Glutamatergic neuron (in vitro differentiated cells): ENCODE results near the gene FSTL1. TPM values are rescaled to one million over a fixed set of nuclear protein-coding genes. Genes with fewer than 3 reads are reported as not detected.

Source experiments
- DNase-seq: peaks from one replicate; pipeline ENCODE4 v3.0.0; 2022
- H3K27ac Mint-ChIP-seq: one replicate; pipeline ENCODE4 v1.8.0; 2020; ENCODE audit warnings: mild to moderate bottlenecking, mixed read lengths, inconsistent platforms; ENCODE audit not compliant: unreplicated experiment
- H3K27me3 Mint-ChIP-seq: one replicate; pipeline ENCODE4 v1.8.0; 2020; ENCODE audit warnings: mild to moderate bottlenecking, moderate library complexity, mixed read lengths, inconsistent platforms; ENCODE audit not compliant: unreplicated experiment
- H3K36me3 Mint-ChIP-seq: one replicate; pipeline ENCODE4 v1.8.0; 2020; ENCODE audit warnings: mild to moderate bottlenecking, mixed read lengths, inconsistent platforms; ENCODE audit not compliant: unreplicated experiment
- H3K4me1 Mint-ChIP-seq: one replicate; pipeline ENCODE4 v1.8.0; 2020; ENCODE audit warnings: mild to moderate bottlenecking, low read depth, mixed read lengths, inconsistent platforms; ENCODE audit not compliant: unreplicated experiment
- H3K4me3 Mint-ChIP-seq: one replicate; pipeline ENCODE4 v1.8.0; 2020; ENCODE audit warnings: mild to moderate bottlenecking, mixed read lengths, inconsistent platforms; ENCODE audit not compliant: unreplicated experiment
- H3K9me3 Mint-ChIP-seq: one replicate; pipeline ENCODE4 v1.8.0; 2020; ENCODE audit warnings: mild to moderate bottlenecking, moderate library complexity, mixed read lengths, inconsistent platforms; ENCODE audit not compliant: unreplicated experiment
- CTCF ChIP-seq: fragments of 200-600 bp; sonication (generic); IDR thresholded peaks from one replicate; pipeline ENCODE4 v1.5.0; 2021; ENCODE audit not compliant: partially characterized antibody, unreplicated experiment
- total RNA-seq: library from RNA; stranded (reverse); fragmentation: NEBNext Ultra II Directional; extraction: Animal tissue kit (Norgen Biotek cat#: 25700); gene quantifications from one replicate; pipeline ENCODE4 v1.2.1, GENCODE V29; 2021; ENCODE audit not compliant: unreplicated experiment

The FSTL1 gene
- total RNA-seq, 1 donor from 2014 or later: 206 TPM

GRCh38 chr3:120357807-120358206 lies 93.0 kb downstream of the FSTL1 start:
- H3K27me3 Mint-ChIP-seq: no peaks in the 10 kb centered on the region
- H3K9me3 Mint-ChIP-seq: peaks cover 2% of the 10 kb centered on the region
- H3K4me3 Mint-ChIP-seq: no peak overlapping the region
- H3K4me1 Mint-ChIP-seq: no peaks in the 10 kb centered on the region
- H3K27ac Mint-ChIP-seq: no peak overlapping the region
- H3K36me3 Mint-ChIP-seq: no peaks in the 10 kb centered on the region
- no peak for TF ChIP-seq CTCF
- no peak for DNase-seq

GRCh38 chr3:120355486-120355885 lies 95.3 kb downstream of the FSTL1 start:
- TF ChIP-seq CTCF: no peak
- no peaks in the 10 kb centered on the region for H3K27me3 Mint-ChIP-seq
- no peak overlapping the region for H3K4me3 Mint-ChIP-seq
- H3K9me3 Mint-ChIP-seq: no peaks in the 10 kb centered on the region
- no peak for DNase-seq
- no peaks in the 10 kb centered on the region for H3K4me1 Mint-ChIP-seq
- no peaks in the 10 kb centered on the region for H3K36me3 Mint-ChIP-seq
- no peak overlapping the region for H3K27ac Mint-ChIP-seq

- no peak for TF ChIP-seq CTCF
- DNase-seq: no peak
- Mint-ChIP-seq H3K4me3 (no peak overlapping the region), H3K27me3 (no peaks in the 10 kb centered on the region), H3K27ac (no peak overlapping the region), H3K36me3 (no peaks in the 10 kb centered on the region), H3K9me3 (peaks cover 2% of the 10 kb centered on the region), H3K4me1 (peaks cover 4% of the 10 kb centered on the region)
Measured at GRCh38 chr3:120353463-120353862, 97.3 kb downstream of the FSTL1 start.

GRCh38 chr3:120352017-120352416 lies 98.8 kb downstream of the FSTL1 start:
- Mint-ChIP-seq H3K4me3 (no peak overlapping the region), H3K27ac (no peak overlapping the region), H3K36me3 (peaks cover 4% of the 10 kb centered on the region), H3K4me1 (peaks cover 6% of the 10 kb centered on the region), H3K27me3 (no peaks in the 10 kb centered on the region), H3K9me3 (peaks cover 4% of the 10 kb centered on the region)
- DNase-seq: no peak
- TF ChIP-seq CTCF: no peak

GRCh38 chr3:120350401-120350941 lies 100.3 kb downstream of the FSTL1 start:
- DNase-seq: no peak
- Mint-ChIP-seq H3K27me3 (no peaks in the 10 kb centered on the region), H3K4me3 (peak overlapping the region; percentile 72), H3K4me1 (peaks cover 10% of the 10 kb centered on the region), H3K27ac (no peak overlapping the region), H3K36me3 (peaks cover 4% of the 10 kb centered on the region), H3K9me3 (peaks cover 4% of the 10 kb centered on the region)
- TF ChIP-seq CTCF: no peak
